ENCODE data around the gene STAT5B.

Gene STAT5B

DNA sequence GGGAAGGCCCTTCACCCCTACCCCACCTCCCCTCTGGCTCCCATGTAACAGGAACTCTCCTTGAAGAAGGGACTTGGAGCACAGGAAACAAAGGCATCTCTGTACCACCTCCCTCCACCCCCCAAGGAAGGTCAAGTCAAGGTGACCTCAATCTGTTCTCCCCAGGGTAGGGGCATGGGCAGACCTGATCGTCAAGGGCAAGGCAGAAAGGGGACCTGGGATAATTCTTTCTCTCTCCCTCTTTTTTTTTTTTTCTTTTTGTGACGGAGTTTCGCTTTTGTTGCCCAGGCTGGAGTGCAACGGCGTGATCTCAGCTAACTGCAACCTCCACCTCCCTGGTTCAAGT is 7.8 kb upstream of the STAT5B start:
- no peak for DNase-seq

DNA sequence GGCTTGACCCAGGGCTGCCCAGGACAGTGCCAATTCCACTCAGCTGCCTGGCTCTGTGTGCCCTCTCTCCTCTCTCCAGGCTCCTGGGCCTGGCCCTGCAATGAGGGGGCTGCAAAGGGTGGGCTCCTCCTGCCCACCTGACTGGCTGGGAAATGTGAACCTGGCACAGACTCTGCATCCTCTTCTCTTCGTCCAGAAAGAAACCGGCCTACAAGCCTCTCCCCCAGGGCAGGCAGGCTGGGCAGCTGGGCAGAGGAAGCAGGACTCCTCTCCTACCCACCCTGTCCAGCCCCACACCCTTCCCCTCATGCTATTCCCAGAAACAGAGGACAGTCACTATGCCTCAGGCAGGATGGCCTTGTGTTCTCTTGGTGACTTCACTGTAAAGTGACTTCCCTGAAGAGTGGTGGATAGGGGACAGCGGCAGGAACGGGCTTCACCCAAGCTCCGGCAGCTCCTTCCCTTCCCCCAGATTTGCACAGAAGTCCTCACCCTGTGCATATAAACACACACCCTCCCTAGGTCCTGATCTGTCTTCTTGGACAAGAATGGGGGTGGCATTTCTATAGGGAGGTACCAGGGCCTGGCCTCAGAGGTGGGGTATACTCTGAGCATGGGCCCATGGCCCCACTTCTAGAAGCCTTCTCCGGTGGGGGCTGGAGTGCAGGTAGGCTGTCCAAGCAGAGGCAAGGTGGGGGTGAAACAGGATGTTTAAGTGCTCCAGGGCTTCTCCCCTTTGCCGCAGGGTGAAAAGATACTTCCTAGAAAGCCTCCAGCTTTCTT is 7.2 kb upstream of the STAT5B start:
- DNase-seq = no peak

- DNase-seq = no peak
Measured at GRCh38 chr17:42282478-42283080, 6.4 kb upstream of the STAT5B start.

DNA sequence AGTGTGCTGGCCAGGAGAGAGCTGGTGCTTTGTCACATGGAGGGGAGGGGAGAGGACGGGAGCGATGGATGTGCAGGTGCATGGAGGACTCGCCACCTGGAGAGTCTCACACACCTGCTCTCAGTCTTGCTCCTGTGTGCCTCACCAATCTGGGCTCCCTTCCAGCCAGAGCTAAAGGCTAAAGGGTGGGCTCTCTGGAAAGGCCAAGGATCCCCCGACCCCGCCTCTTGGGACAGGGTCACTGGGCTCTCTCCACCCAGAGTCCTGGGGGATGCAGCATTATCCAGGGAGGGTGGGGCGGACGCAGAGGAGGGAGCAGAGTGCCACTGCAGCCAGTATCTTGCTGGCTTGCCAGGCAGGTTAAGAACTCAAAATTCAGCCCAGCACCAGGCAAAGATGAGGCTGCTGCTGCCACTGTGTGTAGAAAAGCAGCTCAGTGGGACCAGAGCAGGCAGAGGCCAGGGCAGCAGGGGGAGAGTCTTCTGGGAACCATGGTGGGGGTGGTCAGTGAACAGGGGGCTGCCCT is 5.4 kb upstream of the STAT5B start:
- no peak for DNase-seq

DNA sequence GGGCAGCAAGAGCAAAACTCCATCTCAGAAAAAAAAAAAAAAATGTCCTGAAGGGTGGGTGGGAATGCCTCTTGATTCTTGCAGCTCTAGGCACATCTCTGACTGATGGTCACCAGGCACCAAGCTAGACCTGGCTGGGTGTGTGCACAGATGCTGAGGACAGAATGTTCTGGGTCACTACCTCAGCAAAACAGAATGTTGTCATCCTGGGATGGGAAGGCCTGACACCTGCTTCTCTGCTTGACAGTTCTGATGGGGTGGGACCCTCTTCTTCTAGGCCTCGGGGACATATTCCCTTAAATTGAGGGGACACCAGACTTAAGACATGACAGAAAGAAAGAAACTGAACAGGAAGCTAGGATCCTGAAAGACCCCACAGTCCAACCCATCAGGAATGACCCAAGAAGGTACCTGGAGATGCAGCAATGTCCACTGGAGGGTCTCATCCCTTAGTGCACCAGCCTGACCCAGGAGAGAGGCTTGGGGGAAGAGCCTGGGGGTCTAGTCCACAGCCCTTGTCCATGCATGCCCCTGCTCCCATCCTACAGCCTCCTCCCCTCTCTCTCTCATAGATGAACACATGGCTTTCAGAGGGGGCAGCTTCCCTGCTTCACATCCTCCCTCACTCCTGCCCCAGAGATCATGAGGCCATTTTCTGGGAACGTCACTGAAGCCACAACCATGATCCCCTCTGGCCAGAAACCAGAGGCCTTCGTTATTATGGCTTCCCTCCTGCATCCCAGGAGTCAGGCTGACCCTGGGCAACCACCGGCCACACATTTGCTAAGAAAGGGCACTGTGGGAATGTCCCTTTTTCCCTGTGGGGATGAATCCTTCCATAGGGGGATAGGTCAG is 3.8 kb upstream of the STAT5B start:
- no peak for DNase-seq

DNA sequence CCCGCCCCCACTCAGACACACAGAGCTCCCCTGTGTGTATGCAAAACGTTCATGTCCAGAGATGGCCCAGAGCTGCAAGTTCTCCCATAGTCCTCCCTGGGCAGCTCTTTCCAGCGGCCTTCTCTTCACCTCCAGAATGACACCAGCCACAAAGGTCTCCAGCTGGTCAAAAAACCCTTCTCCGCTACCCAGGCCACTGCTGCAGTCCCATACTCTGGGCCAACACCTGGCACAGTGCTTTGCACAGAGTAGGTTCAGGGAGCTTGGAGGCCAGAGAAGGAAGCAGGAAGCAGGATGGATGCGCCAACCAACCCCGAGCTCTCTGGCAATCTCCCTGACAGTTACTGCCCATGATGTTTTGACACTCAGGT is 1.1 kb upstream of the STAT5B start:
- DNase-seq = no peak

DNA sequence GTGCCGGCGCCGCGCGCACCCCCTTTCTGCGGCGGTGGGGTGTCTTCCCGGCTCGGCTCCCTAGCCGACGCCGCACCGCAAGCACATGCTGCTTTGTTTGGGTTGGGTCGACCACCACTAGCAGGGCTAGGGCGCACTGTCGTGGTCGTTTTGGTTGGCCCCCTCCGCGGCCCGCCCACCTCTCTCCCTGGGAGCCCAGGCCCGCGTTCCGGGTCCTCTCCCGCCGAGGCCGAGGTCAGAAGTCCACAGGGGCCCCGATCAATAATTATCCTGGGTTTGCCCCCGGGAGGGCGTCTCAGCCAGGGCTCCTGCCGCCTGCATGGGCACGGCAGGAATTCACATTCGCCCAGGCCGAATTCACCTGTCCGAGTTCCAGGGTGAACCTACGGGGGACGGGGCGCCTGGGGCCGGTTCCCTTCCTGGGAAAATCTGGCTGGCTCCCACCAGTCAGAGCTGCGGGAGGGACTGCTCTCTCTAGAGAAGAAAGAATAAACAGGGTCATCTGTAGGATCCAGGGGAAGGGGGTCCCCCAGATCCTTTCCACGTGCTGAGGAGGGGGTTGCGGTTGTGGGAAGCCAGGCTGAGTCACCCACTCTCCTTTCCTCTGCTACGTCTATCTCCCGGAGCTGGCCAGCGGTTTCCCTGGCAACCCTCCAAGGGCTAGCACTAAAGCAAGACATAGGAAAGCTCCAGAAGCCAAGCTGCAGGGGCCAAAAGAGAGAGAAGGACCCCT is 584 bp upstream of the STAT5B start:
- DNase-seq = no peak

- DNase-seq = peak; percentile 40
Measured at GRCh38 chr17:42275527-42276358, 448 bp downstream of the STAT5B start.

- DNase-seq = no peak
Measured at GRCh38 chr17:42274812-42275526, 1.2 kb downstream of the STAT5B start.

- no peak for DNase-seq
Measured at GRCh38 chr17:42274253-42274542, 2.0 kb downstream of the STAT5B start.

- no peak for DNase-seq
Measured at GRCh38 chr17:42273474-42274252, 2.5 kb downstream of the STAT5B start.

DNA sequence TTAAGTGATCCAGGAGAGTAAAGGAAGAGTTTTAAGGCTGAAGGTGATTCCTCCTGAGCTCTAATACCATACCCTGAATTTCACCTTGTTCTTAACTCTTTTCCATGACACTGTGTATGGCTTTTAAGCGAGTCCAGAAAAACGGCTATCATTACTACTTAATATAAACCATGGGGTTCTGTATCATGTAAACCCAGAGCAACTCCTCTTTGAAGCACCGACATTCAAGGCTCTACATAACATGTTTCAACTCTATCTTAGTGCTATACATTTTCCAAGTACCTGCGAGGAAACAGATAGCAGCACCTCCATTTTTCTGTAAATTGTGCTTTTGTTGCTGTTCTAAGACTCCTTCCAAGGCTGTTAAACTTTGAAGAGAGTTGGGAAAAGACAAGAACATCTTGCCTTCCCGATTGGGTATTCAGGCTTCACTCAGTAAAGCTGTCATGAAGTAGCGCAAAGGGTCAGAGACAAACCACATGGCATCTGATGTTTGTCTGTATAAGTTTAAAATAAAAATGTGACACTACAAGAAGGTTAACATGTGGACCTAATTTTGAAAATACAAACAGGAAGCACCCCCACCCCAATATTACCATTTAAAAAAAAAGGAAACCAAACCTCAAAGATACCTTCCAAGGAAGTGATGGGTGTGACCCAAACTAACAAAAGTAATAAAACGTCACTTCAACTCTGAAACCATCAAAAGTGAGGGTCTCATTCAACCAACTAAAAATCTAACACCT is 3.9 kb downstream of the STAT5B start:
- no peak for DNase-seq

GRCh38 chr17:42271779-42272035 is 4.5 kb downstream of the STAT5B start:
- no peak for DNase-seq

GRCh38 chr17:42271006-42271778 is 5.0 kb downstream of the STAT5B start:
- peak; percentile 54 for DNase-seq

DNA sequence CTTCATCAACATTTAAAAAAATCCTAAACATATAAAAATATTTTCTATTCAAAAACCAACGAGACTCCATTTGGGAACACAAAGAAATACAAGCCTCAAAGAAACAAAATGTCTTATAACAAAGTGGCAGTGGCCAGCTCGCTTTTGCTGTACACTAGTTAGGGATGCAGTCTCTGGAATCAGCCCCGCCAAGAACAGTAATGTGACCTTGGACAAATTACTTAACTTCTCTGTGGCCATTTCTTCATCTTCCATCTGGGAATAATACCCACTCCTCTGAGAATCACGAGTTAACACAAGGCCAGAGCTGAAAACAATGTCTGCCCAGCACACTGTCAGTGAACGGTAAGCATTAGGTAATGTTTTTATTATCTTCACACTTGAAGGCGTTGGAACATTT is 5.6 kb downstream of the STAT5B start:
- no peak for DNase-seq

DNA sequence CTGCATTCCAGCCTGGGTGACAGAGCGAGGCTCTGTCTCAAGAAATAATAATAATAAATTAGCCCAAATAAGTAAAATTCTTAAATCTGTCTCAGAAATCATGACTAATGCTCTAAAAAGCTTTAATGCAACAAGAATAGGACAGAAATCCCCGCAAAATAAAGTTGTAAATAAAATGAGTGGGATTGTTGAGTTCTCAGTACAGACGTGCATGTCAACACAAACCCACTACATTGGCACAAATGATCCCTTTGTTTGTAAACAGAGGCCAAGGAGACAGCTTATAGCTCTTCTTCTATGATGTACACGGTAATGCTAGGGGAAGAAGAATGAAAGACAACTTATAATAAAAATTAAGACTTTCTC is 6.0 kb downstream of the STAT5B start:
- no peak for DNase-seq

- DNase-seq = no peak
Measured at GRCh38 chr17:42268236-42268635, 8.0 kb downstream of the STAT5B start.

DNA sequence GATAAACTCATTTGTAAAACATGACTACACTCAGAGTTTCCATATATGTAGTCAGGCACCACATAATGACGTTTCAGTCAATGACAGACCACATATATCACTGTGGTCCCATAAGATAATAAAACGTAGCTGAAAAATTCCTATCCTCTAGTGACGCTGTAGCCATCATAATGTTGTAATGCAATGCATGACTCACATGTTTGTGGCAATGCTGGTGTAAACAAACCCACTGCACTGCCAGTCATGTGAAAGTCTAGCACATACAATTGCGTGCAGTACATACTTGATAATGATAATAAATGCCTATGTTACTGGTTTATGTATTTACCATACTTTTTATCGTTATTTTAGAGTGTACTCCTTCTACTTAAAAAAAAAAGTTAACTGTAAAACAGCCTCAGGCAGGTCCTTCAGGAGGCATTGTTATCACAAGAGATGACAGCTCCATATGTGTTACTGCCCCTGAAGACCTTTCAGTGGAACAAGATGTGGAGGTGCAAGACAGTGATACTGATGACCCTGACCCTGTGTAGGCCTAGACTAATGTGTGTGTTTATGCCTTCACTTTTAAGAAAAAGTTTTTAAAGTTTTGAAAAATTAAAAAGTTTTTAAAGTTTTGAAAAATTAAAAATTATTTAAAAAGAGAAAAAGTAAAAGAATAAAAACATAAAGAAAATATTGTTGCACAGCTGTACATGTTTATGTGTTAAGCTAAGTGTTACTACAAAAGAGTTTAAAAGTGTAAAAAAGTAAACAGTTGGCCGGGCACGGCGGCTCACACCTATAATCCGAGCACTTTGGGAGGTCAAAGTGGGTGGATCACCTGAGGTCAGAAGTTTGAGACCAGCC is 9.0 kb downstream of the STAT5B start:
- DNase-seq = peak; percentile 70

- no peak for DNase-seq
Measured at GRCh38 chr17:42266462-42266861, 9.7 kb downstream of the STAT5B start.

All from activated CD4-positive, alpha-beta T cell treated with anti-CD3 and anti-CD28 coated beads, Interleukin-2, Interleukin-6, amounts not matched to agents 100 ng/mL and 50 ng/mL, durations not matched to agents 16 hours and 8 hours (primary cell).